HEK293 (cell line): Measurements from ENCODE around the gene KLHL22.

ENCODE experiments used
- CTCF ChIP-seq: fragments of 450-650 bp; formaldehyde crosslinking; IDR thresholded peaks from 2 replicates; pipeline ENCODE4 v1.5.1; 2016; ENCODE audit warnings: missing biosample characterization, missing genetic modification characterization
- ZBTB1 ChIP-seq: fragments of 450-650 bp; formaldehyde crosslinking; IDR thresholded peaks from 2 replicates; pipeline ENCODE4 v1.5.1; 2016; ENCODE audit warnings: missing biosample characterization, missing genetic modification characterization
- ZFP69B ChIP-seq: fragments of 450-650 bp; formaldehyde crosslinking; IDR thresholded peaks from 2 replicates; pipeline ENCODE4 v1.5.1; 2016; ENCODE audit warnings: missing biosample characterization, missing genetic modification characterization
- TF ChIP-seq, protein P1 (sequence below): fragments of 450-650 bp; formaldehyde crosslinking; IDR thresholded peaks from 2 replicates; pipeline ENCODE4 v1.5.1; 2016; ENCODE audit warnings: missing biosample characterization, missing genetic modification characterization

DNA sequence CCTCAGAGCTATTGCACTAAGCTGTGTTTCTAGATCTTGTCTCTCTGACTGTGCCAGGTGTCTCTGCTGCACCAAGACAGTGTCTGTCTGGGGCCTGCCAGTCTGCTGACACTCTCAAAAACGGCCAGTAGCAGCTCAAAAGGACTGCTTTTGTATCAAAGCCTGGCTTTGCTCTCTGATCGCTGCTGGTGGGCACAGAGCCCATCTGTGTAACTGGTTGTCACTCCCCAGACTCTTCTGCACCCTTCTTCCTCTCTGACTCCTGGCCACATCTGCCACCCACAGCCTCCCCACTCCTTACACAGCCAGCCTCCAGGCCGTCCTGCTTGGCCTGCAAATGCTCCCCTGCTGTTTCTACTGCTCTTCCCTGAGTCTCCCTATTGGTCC is 38.3 kb upstream of the KLHL22 start:
- TF ChIP-seq ZFP69B (tag by site-specific recombination) (no peak), CTCF (no peak), ZBTB1 (tag by site-specific recombination) (no peak)
- TF ChIP-seq, protein P1, sequence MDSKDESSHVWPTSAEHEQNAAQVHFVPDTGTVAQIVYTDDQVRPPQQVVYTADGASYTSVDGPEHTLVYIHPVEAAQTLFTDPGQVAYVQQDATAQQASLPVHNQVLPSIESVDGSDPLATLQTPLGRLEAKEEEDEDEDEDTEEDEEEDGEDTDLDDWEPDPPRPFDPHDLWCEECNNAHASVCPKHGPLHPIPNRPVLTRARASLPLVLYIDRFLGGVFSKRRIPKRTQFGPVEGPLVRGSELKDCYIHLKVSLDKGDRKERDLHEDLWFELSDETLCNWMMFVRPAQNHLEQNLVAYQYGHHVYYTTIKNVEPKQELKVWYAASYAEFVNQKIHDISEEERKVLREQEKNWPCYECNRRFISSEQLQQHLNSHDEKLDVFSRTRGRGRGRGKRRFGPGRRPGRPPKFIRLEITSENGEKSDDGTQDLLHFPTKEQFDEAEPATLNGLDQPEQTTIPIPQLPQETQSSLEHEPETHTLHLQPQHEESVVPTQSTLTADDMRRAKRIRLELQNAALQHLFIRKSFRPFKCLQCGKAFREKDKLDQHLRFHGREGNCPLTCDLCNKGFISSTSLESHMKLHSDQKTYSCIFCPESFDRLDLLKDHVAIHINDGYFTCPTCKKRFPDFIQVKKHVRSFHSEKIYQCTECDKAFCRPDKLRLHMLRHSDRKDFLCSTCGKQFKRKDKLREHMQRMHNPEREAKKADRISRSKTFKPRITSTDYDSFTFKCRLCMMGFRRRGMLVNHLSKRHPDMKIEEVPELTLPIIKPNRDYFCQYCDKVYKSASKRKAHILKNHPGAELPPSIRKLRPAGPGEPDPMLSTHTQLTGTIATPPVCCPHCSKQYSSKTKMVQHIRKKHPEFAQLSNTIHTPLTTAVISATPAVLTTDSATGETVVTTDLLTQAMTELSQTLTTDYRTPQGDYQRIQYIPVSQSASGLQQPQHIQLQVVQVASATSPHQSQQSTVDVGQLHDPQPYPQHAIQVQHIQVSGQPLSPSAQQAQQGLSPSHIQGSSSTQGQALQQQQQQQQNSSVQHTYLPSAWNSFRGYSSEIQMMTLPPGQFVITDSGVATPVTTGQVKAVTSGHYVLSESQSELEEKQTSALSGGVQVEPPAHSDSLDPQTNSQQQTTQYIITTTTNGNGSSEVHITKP (tag by site-specific recombination), result no peak
